GM19438 (cell line): Measurements from ENCODE around the gene PCDH9.
"Not testable (repeated sequence)": the region's sequence is repeated elsewhere in the genome, so short reads cannot be mapped to it uniquely, and the experiment has no call there.

Source experiments
- ATAC-seq: cut with Tn5 transposase; IDR thresholded peaks from one replicate; pipeline ENCODE4 v1.9.1; 2021; ENCODE audit warnings: low read depth; ENCODE audit not compliant: unreplicated experiment

The PCDH9 gene

DNA sequence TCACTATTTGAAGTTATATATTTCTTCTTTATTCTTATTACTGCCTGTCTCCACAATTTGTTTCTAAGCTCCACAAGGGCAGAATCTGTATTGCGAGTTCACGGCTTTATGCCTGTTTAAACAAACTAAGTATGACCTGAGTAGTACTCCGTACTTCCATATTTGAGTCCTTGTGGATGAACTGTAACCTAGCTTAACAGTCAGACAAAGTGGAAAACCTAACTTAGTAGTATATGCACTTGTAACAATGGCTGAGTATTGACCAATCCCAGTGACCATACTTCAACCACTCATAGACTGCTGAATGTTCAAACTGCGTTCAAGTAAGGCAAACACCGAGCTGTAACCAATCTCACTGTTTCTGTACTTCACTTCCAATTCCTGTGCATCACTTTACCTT lies 292.7 kb downstream of the PCDH9 start:
- ATAC-seq, result no peak

GRCh38 chr13:66933994-66934393 lies 296.1 kb downstream of the PCDH9 start:
- no peak for ATAC-seq

- ATAC-seq, result no peak
These were observed 296.6 kb downstream of the PCDH9 start for GRCh38 chr13:66933527-66933926.

GRCh38 chr13:66927562-66927961 lies 302.6 kb downstream of the PCDH9 start:
- ATAC-seq, result no peak

DNA sequence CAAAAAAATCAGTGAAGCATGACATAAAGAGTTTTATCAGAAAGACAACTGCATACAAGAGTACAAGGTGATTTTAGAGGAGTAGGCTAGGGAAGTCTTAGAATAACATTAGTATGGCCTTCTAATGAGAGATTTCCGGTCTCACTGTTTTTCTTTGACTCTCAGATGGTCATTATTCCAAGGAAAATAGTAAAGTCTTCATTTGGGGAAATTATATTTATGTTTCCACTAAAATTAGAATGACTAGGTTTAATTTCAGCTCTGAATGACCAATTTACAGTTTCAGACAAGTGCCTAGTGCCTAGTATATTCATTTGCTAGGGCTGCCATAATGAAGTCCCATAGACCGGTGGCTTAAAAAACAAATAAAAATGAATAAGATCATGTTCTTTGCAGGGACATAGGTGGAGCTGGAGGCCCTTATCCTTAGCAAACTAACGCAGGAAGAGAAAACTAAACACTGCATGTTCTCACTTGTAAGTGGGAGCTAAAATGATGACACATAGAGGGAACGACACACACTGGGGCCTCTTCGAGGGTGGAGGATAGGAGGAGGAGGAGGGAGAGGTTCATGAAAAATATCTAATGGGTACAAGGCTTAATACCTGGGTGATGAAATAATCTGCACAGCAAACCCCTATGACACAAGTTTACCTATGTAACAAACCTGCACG lies 303.1 kb downstream of the PCDH9 start:
- ATAC-seq, result no peak

DNA sequence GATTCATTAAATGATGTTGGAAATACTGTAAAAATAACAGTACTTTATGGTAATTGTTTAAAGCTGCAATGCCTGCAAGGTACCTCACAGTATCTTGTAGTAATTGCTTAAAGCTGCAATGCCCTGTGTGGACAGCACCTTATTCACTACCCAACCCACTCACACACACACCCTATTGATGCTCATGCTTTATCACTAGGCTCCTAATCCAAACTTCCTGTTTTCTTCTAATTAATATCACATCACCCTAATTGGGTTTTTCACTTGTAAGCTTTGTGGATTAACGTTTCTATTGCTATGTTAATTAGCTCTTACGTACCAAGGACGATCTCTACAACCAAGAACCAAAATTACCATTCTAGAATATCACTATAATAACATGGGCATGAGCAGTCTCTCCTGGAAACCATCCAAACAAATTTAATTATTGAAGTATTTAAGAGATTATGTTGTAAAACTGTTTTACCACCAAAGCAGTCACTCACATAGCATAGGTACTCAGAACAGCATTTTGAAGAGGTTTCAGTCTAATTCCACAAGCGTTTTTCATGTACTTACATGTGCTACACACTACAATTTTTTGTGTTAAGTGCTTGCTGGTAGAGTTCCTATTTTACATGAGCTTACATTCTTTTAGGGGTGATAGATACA lies 303.8 kb downstream of the PCDH9 start:
- ATAC-seq, result no peak

GRCh38 chr13:66922444-66922843 lies 307.7 kb downstream of the PCDH9 start:
- ATAC-seq, result no peak

DNA sequence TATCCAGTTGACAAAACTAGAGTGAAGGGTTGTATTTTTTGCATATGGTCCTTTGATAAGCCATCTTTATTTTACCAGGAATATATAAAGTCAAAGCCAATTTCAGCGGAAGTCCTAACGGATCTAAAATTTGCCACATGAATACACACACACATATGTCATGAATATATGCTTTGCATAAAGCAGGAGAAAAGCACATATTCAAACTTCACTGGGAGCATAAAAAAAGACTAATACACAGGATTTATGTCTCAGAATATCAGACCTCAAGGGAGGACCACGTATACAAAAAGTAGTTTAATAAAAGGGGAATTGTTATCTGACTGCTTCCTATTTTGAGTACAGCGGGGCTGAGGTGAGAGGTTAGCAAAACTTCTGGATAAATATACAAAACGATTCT lies 308.7 kb downstream of the PCDH9 start:
- ATAC-seq, result no peak

DNA sequence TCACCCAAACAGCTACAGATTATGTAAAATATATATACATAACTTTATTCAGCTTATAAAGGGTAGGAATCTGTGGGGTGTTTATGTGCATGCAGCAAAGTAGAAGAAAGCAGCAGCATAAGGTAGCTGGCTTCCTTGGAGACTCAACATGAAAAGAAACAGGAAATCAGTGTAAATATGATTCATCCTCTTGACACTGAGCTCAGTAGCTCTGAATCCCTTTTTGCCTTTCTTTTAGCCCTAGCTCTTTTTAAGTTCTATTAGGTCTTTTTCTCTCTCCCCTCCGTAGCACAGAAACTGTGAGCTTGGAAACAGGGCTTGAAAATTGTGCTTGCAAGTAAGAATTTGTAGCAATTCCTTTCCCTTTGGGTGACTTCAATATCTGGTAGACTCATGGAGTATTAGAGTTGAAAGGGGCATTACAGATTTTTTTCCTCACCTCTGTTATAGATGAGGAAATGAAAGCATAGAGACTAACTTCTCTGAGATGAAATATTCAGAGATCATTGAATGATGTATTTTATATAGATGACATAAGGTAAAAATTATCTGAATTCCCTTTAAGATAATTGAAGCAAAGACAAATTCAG lies 314.4 kb downstream of the PCDH9 start:
- ATAC-seq, result no peak

GRCh38 chr13:66914155-66914554 lies 316.0 kb downstream of the PCDH9 start:
- ATAC-seq, result no peak

GRCh38 chr13:66911411-66911939 lies 318.7 kb downstream of the PCDH9 start:
- no peak for ATAC-seq

GRCh38 chr13:66899955-66900354 lies 330.2 kb downstream of the PCDH9 start:
- ATAC-seq, result no peak

- ATAC-seq, result no peak
These were observed 333.2 kb downstream of the PCDH9 start for GRCh38 chr13:66896933-66897332.

GRCh38 chr13:66895780-66896179 lies 334.4 kb downstream of the PCDH9 start:
- no peak for ATAC-seq

DNA sequence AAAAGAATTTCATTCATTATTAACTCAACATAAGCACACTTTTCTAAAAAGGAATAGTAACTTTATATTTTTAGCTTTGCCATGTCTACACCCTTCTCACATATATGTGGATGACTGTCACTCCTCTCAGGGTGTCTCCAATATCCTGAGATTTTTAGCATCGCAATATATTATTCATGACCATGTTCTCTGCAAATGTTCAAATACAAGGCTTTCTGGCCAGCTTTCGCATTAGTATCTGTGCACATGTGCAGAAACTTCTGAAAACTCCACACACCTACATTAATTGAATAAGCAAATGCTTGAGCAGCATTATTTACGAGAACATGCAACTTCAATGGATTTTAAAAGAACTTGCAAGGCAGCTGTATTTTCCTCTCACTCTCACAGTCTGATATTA lies 334.8 kb downstream of the PCDH9 start:
- no peak for ATAC-seq

DNA sequence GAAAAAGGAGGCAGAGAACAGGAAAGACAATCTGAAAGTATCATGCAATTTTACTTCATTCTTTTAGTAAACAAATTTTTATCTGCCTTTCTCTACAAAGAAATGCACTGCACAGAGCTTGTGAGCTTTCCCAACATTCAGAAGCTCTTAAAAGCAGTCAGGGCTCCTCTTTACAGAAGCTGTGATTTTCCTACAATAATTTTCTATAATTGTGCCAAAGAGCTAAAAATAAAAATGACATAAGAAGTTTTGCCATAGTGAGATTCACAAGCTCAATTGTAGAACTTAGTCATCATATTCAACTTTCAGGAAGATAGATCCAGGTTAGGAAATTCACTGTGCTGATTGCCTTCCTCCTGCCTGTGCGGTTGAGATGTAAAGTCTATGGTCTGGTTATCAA lies 341.4 kb downstream of the PCDH9 start:
- ATAC-seq, result no peak

- peak; percentile 84 for ATAC-seq
These were observed 343.0 kb downstream of the PCDH9 start for GRCh38 chr13:66887088-66887487.

DNA sequence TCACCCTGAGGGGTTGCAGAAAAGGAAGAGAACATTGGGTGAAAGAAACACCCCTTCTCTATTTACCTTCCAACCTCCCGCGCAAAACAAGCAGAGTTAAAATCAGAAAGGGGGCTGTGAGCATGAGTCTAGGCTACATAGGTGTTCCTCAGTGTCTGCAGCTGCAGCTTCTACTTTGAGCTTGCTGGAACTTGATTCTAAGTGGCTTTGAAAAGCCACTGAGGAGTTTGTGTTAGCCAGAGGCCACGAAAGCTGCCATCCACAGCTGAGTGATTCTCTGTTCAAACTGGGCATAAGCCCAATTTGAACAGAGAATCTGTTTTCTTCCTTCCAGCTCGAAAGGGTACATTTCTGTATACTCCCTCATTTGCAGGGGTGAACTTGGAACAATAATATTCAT lies 343.9 kb downstream of the PCDH9 start:
- ATAC-seq, result no peak

GRCh38 chr13:66881170-66881569 lies 349.0 kb downstream of the PCDH9 start:
- not testable (repeated sequence) for ATAC-seq

GRCh38 chr13:66879988-66880387 lies 350.1 kb downstream of the PCDH9 start:
- no peak for ATAC-seq

DNA sequence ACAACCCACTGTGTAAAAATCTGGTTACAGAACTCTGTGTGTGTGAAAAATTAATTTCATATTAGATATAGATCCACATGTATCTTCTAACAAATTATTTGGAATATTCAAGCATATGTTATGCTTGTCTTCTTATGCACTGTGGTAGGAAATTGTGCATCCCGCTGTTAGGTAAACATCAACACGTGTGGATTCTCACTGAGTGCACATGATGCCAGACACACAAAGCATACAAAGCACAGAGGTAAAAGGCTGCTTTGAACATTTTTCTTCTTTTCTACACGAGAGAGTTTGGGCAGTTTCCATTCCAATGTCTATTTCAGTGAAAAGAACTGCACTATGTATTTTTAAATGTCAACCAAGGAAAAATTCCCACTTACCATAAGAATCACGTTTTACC lies 354.9 kb downstream of the PCDH9 start:
- no peak for ATAC-seq

DNA sequence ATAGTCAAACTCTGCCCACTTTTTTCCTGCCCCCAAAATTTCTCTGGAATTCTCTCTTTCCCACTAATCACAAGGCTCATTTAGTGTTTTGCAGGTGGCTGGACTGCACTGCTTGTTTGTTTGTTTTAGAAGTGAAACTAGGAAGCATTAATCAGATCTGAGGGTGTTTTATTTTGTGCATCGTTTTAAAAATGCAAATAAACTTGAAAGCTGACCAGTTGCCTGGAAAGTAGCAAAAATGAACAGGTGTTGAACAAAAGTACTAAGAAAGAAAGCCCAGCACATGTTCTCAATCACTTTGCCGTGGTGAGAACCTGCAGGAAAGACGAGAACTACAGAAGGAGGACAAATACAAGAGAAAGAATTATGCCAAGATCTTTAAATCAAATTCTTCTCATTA lies 365.5 kb downstream of the PCDH9 start:
- ATAC-seq, result no peak
